ENCODE data around the gene ELF5. TPM values are rescaled to one million over a fixed set of nuclear protein-coding genes. Genes with fewer than 3 reads are reported as not detected.
A peak's percentile ranks its signal among the peaks of the same experiment; 100 is the strongest.

Gene ELF5
- total RNA-seq, 1 experiment from 2014 or later = 0.11 TPM

DNA sequence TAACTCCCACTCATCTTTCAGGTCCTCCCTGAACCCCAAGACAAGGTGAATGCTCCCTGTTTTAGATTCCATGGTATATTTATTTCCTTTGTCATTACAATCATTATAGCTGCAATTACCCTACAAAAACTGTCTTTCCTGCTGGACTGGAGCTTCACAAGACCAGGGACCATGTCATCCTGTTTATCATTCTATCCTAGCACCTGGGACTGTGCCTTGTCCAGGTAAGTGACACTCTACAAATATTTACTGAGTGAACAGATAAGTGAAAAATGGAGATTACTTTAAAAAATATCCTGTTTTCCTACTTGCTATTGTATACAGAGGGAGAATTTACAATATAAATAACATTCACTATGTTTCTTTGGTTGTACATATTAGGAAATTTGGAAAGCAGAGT lies 22.5 kb upstream of the ELF5 start:
- intact Hi-C loops (cut with micrococcal nuclease) = no loop called here
- no peak overlapping the region for H3K4me2 ChIP-seq (ENCODE audit: low read length)
- no peaks in the 10 kb centered on the region for H4K20me1 ChIP-seq (ENCODE audit: low read length)
- H3K4me3 ChIP-seq (ENCODE audit: low read length) = no peak overlapping the region
- no peaks in the 10 kb centered on the region for H3K36me3 ChIP-seq (ENCODE audit: low read depth, low read length)
- CTCF ChIA-PET = no interaction called here
- no peaks in the 10 kb centered on the region for H3F3A ChIP-seq (ENCODE audit: low read length, unreplicated experiment)
- H3K9ac ChIP-seq (ENCODE audit: low read length) = no peak overlapping the region
- POLR2A ChIA-PET (ENCODE audit: unreplicated experiment) = interaction anchor here (0.7 kb wide), 2 partner anchors 58 to 191 kb away, joined by 4 to 7 read pairs; no protein-coding TSS in a partner anchor
- H3K27ac ChIP-seq (ENCODE audit: low read length) = no peak overlapping the region
- no TSS peak for BruUV-seq (replicated peaks)
- DNase-seq (peak; percentile 19), ATAC-seq (no peak)
- no peak overlapping the region for H2AFZ ChIP-seq (ENCODE audit: low read length)
- H3K9me3 ChIP-seq (ENCODE audit: low read length) = no peaks in the 10 kb centered on the region
- H3K79me2 ChIP-seq (ENCODE audit: low read length) = no peaks in the 10 kb centered on the region
- H3K27me3 ChIP-seq (ENCODE audit: low read length) = no peaks in the 10 kb centered on the region
- no peaks in the 10 kb centered on the region for H3K9me2 ChIP-seq (replicated peaks; ENCODE audit: low read length)
- TF ChIP-seq EZH2phosphoT487 (IDR thresholded peaks at IDR 0.05; ENCODE audit: borderline replicate concordance, low read length) (no peak), EZH2 (IDR thresholded peaks at IDR 0.05; ENCODE audit: low read length, unreplicated experiment) (no peak)
- TF ChIP-seq, protein P1, sequence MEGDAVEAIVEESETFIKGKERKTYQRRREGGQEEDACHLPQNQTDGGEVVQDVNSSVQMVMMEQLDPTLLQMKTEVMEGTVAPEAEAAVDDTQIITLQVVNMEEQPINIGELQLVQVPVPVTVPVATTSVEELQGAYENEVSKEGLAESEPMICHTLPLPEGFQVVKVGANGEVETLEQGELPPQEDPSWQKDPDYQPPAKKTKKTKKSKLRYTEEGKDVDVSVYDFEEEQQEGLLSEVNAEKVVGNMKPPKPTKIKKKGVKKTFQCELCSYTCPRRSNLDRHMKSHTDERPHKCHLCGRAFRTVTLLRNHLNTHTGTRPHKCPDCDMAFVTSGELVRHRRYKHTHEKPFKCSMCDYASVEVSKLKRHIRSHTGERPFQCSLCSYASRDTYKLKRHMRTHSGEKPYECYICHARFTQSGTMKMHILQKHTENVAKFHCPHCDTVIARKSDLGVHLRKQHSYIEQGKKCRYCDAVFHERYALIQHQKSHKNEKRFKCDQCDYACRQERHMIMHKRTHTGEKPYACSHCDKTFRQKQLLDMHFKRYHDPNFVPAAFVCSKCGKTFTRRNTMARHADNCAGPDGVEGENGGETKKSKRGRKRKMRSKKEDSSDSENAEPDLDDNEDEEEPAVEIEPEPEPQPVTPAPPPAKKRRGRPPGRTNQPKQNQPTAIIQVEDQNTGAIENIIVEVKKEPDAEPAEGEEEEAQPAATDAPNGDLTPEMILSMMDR (conservative IDR thresholded peaks at IDR 0.05; ENCODE audit: low read depth, low read length) = no peak
- H3K4me1 ChIP-seq (ENCODE audit: insufficient read depth, low read length) = peaks cover 9% of the 10 kb centered on the region; the same call in 1 of the 2 replicates

DNA sequence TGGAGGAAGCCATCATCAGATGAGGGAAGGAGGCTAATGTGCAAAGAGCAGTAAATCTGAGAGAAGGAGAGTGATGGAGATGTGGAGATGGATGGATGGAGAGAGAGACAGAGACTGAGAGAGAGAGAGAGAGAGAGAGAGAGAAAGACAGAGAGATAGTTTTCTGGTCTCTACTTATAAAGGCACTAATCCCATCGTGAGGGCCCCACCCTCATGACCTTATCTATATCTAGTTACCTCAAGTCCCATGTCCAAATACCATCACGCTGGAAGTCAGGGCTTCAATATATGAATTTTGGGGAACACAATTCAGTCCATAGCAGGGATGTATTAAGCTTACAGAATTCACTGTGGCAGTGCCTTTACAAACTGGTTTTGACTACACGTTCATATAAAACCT lies 21.2 kb upstream of the ELF5 start:
- no peak overlapping the region for H2AFZ ChIP-seq (ENCODE audit: low read length)
- no peaks in the 10 kb centered on the region for H3K9me3 ChIP-seq (ENCODE audit: low read length)
- H3K4me2 ChIP-seq (ENCODE audit: low read length) = no peak overlapping the region
- no peak overlapping the region for H3K9ac ChIP-seq (ENCODE audit: low read length)
- ATAC-seq = no peak
- ChIA-PET CTCF (no interaction called here), POLR2A (ENCODE audit: unreplicated experiment) (no interaction called here)
- no peaks in the 10 kb centered on the region for H3K27me3 ChIP-seq (ENCODE audit: low read length)
- H3K4me3 ChIP-seq (ENCODE audit: low read length) = no peak overlapping the region
- no peaks in the 10 kb centered on the region for H3K36me3 ChIP-seq (ENCODE audit: low read depth, low read length)
- no peaks in the 10 kb centered on the region for H3F3A ChIP-seq (ENCODE audit: low read length, unreplicated experiment)
- BruUV-seq (replicated peaks) = no TSS peak
- H4K20me1 ChIP-seq (ENCODE audit: low read length) = no peaks in the 10 kb centered on the region
- H3K9me2 ChIP-seq (replicated peaks; ENCODE audit: low read length) = no peaks in the 10 kb centered on the region
- H3K4me1 ChIP-seq (ENCODE audit: insufficient read depth, low read length) = peaks cover 12% of the 10 kb centered on the region; the same call in 1 of the 2 replicates
- H3K79me2 ChIP-seq (ENCODE audit: low read length) = no peaks in the 10 kb centered on the region
- TF ChIP-seq, protein P1 (conservative IDR thresholded peaks at IDR 0.05; ENCODE audit: low read depth, low read length) = no peak
- no peak for TF ChIP-seq EZH2 (IDR thresholded peaks at IDR 0.05; ENCODE audit: low read length, unreplicated experiment)
- no peak for TF ChIP-seq EZH2phosphoT487 (IDR thresholded peaks at IDR 0.05; ENCODE audit: borderline replicate concordance, low read length)
- DNase-seq = no peak
- intact Hi-C loops (cut with micrococcal nuclease) = no loop called here
- no peak overlapping the region for H3K27ac ChIP-seq (ENCODE audit: low read length)

DNA sequence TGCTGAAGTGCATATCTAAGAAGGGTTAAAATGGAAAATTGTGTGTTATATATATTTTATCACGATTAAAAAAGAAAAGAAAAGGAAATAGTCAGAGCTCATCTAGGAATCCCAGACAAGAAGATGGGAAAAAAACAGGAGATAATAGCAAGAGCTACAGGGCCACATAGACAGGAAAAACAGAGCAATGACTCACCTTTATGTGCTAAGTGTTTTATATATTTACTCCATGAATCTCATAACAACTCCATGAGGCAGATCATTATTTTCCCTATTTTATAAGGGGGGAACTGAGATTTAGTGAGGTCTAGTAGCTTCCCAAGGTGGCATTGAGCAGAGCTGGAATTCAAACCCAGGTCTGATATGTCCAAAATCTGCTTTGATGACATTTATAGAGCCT lies 18.1 kb upstream of the ELF5 start:
- H3K4me1 ChIP-seq (ENCODE audit: insufficient read depth, low read length) = peaks cover 10% of the 10 kb centered on the region; the same call in 1 of the 2 replicates
- intact Hi-C loops (cut with micrococcal nuclease) = no loop called here
- POLR2A ChIA-PET (ENCODE audit: unreplicated experiment) = no interaction called here

More for the DNA sequence above, 18.1 kb upstream of the ELF5 start:
- Histone ChIP-seq H3K27me3 (ENCODE audit: low read length) (no peaks in the 10 kb centered on the region), H3K4me3 (ENCODE audit: low read length) (no peak overlapping the region), H3K9ac (ENCODE audit: low read length) (no peak overlapping the region), H3F3A (ENCODE audit: low read length, unreplicated experiment) (no peaks in the 10 kb centered on the region), H2AFZ (ENCODE audit: low read length) (no peak overlapping the region), H3K9me3 (ENCODE audit: low read length) (no peaks in the 10 kb centered on the region), H4K20me1 (ENCODE audit: low read length) (no peaks in the 10 kb centered on the region), H3K4me2 (ENCODE audit: low read length) (no peak overlapping the region), H3K27ac (ENCODE audit: low read length) (no peak overlapping the region), H3K79me2 (ENCODE audit: low read length) (no peaks in the 10 kb centered on the region), H3K9me2 (replicated peaks; ENCODE audit: low read length) (no peaks in the 10 kb centered on the region), H3K36me3 (ENCODE audit: low read depth, low read length) (no peaks in the 10 kb centered on the region)
- TF ChIP-seq EZH2phosphoT487 (IDR thresholded peaks at IDR 0.05; ENCODE audit: borderline replicate concordance, low read length) (no peak), EZH2 (IDR thresholded peaks at IDR 0.05; ENCODE audit: low read length, unreplicated experiment) (no peak)
- TF ChIP-seq, protein P1 (conservative IDR thresholded peaks at IDR 0.05; ENCODE audit: low read depth, low read length) = no peak
- CTCF ChIA-PET = no interaction called here
- BruUV-seq (replicated peaks) = no TSS peak
- ATAC-seq (peak; percentile 76), DNase-seq (peak; percentile 15)
